ENCODE results near the gene PLEKHH3. TPM values are rescaled to one million over a fixed set of nuclear protein-coding genes. Genes with fewer than 3 reads are reported as not detected.

PLEKHH3 gene
- total RNA-seq, 1 experiment from 2014 or later, result 18.7 TPM

DNA sequence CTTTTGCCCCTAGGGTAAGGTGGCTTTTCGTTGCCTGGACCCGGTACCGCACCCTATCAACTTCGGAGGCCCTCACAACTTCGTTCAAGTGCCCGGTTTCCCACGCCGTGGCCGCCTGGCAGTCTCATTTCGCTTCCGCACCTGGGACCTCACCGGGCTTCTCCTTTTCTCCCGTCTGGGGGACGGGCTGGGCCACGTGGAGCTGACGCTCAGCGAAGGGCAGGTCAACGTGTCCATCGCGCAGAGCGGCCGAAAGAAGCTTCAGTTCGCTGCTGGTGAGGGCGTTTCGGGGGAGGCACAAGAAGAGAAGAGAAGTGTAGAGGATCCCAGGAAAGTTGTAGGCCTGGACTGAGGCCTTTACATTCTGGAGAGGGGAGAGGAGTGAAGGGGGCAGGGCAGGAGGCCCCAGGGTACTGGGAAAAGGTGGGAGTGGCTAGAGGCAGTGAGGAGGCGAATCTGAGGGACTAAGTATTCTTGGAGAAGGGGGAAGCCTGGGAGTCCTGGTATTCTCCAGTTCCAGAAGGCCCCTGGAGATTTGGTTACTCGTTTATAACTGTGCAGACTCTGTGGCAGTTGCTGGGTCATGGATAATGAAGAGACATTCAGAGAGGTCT lies 11.0 kb upstream of the PLEKHH3 start:
- no peak for DNase-seq (ENCODE audit: low read depth)

DNA sequence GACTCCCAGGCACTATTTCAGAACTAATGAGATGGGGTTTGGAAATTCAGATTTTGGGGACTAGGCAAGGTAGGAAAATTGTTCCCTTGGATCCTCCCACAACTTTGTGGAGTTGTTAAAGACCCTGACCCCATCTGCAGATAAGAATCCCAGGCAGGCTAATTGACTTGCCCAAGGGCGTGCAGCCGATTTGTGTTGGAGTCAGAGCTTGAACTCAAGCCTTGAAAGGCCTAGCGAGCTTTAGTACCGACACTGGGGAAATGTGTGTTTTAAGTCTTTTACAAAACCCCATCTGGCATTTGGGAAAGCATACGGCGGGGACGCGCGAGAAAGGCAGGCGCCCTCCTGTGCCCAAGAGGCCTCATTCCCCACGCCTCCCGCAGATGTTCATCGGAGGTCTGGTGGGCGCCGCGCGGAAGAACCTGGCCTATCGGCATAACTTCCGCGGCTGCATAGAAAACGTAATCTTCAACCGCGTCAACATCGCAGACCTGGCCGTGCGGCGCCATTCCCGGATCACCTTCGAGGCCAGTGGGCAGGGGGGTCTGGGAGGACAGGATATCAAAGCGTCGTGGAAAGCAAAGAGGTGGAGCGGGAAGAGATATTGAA lies 9.8 kb upstream of the PLEKHH3 start:
- no peak for DNase-seq (ENCODE audit: low read depth)

DNA sequence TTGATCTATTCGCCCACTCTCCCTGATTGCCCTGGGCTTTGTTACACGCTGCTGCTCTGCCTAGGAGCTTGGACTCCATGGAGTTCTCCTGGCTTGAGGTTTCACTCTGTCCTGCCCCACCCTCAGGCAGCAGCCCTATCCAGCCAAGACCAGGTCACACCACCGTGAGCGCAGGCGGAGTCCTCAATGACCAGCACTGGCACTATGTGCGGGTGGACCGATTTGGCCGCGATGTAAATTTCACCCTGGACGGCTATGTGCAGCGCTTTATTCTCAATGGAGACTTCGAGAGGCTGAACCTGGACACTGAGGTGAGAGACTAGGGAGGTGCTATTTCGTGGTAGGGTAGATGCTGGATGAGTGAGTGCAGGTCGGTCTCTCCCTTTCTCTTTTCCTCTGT lies 9.0 kb upstream of the PLEKHH3 start:
- no peak for DNase-seq (ENCODE audit: low read depth)

DNA sequence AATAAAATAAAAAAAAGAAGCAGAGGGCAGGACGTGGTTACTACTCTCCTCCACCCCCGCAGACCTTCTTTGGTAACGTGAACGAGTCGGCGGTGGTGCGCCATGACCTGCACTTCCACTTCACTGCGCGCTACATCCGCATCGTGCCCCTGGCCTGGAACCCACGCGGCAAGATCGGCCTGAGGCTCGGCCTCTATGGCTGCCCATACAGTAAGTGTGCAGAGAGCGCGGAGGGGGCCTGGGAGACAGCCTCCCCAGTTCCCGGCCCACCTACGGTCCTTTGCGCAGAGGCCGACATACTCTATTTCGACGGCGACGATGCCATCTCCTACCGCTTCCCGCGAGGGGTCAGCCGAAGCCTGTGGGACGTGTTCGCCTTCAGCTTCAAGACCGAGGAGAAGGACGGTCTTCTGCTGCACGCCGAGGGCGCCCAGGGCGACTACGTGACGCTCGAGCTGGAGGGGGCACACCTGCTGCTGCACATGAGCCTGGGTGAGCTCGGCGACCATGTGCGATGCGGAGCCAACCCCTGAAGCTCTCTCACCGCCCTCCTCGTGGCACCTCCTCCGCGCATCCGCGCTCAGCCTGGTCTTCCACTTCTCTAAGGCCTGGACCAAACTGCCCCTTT lies 8.2 kb upstream of the PLEKHH3 start:
- DNase-seq (ENCODE audit: low read depth), result no peak

DNA sequence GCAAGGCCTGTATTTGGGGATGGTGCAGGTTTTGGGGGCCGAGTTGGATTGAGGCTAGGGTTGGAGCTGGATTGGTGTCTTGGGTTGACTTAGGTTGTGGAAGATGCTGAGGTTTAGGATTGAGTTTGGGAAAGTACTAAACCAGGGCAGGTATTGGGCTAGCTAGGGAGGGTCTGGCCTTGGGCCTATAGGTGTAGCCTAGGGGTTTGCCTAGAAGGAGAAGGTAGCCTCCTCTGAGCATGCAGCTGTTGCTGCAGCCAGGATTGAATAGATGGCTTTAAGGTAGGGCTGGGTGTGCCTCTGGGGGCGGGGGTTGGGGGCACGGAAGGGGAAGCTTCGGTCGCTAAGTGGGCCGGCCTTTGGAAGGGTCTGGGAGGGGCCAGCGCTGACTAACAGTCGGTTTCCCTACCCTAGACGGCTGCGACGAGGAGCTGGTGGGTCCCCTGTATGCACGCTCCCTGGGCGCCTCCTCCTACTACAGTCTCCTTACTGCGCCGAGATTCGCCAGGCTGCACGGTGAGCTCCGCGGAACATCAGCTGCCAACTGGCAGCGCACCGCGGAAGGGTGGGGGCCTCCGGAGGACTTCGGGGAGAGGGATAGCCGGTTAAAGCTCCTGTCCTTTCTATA lies 6.7 kb upstream of the PLEKHH3 start:
- DNase-seq (ENCODE audit: low read depth), result no peak

DNA sequence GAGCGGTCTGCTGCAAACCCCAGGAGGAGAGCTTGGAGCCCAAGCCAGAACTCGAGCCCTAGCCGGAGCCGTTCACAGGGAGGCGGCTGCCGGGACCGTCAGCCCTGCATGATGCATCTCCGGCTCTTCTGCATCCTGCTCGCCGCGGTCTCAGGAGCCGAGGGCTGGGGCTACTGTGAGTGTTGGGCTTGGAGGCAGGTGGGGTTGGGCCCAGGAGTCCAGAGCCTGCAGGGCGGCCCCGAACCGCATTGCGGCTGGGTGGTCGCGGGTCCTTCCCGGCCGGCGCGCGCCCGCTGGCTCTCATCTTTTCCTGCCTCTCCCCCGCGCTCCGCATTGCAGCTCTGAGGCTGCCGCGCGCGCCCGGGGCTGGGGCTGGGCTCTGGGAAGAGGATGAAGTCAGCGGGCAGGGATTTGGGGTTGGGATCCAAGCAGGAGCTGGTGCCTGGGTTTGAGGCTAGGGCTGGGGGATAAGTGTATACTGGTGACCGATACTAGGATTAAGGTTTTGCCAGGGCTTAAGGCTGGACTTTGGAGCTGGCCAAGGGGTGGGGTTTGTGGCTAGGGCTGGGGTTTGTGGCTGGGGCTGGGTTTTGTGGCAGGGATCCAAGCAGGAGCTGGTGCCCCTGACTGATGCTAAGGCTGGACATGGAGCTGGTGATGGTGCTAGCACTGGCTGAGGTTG lies 6.1 kb upstream of the PLEKHH3 start:
- DNase-seq (ENCODE audit: low read depth), result peak; percentile 61

DNA sequence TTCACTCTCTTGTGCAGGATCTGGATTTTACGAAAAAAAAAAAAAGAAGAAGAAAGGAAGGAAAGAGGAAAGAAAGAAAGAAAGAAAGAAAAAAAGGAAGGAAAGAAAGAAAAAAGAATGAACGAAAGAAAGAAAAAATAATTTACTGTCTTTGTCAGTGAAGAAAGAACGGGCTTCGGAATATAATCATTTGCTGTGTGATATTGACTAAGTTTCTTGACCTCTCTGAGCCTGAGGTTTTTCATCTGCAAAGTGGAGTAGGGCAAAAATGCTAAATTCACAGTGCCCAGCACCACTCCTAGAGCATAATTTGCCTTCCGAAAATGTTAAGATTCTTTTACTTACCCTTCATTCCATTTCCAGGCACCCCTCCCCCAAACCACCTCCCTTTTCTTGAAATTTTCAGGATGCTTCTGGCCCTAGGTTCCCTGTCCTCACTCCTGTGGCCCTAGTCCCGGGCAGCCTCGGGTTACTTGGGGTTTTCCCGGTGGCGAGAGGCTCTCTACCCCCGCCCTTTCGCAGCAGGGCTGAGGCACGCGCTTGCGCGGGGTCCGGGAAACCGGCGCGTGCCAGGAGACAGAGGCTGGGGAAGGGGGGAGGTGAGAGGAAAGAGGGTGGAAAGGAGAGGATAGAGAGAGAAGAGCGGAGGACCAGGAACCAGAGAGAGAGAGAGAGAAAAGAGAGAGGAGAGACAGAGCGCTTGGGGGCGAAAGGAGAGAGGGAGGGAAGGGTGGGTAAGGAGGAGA lies 5.4 kb upstream of the PLEKHH3 start, which contains the start of gene CNTNAP1:
Gene CNTNAP1, plus strand, starts transcription at position 556 of the 746 bp plus-strand sequence. CDS start 299 bp downstream, outside the sequence.
- DNase-seq (ENCODE audit: low read depth), result peak; percentile 65

DNA sequence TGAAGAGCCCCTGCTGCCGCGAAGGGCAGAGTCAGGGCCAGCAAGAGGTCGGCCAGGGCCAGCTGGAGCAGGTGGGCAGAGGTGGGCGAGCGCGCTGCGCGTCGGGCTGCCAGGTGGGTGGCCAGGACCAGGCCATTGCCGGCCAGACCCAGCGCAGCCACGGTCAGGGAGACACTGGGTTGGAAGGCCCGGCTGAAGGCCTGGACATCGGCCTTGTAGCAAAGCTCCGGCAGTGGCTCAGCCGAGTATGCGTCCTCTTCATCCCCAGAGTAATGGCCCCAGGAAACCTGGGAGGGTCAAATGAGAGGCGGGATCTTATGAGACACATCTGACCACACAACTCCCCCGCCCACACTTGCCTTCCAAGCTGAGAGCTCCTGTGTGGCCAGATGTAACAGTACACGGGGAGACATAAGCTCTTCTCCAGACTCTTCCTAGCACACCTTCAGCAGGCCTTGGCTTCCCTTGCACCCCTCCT lies 3.6 kb upstream of the PLEKHH3 start:
- no peak for DNase-seq (ENCODE audit: low read depth)

DNA sequence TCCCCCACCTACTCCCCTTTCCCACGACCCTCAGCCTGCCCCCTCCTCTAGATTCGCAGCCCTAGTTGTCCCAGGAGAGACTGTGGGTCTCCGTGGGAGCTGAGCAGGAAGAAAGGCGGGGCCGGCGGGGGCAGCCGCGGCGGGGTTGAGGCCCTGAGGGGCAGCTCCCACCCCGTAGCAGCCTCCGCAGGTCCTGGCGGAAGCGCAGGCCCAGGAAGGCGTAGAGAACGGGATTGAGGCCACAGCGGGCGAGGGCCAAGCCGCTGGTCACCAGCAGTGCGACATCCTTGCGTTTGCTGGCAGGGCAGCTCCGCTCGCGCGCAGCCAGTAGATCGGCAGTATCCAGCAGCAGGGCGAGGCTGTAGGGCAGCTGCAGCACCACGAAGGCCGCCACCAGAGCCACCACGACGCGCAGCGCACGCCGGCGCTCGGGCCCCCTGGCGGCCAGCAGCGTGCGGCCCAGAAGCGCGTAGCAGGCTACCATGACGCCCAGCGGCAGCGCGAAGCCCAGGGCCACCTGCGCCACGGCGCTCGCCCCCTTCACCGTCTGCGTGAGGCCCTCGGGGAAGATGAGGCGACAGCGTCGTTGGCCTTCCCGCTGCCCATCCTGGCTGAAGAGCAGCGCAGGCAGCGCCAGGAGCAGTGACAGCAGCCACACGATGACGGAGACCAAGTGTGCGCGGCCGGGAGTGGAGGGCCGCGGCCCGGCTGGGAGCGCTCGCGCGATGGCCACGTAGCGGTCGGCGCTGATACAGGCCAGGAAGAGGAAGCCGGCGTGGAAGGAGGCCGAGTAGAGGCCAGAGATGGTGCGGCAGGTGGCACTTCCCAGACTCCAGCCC lies 2.9 kb upstream of the PLEKHH3 start:
- DNase-seq (ENCODE audit: low read depth), result peak; percentile 67

DNA sequence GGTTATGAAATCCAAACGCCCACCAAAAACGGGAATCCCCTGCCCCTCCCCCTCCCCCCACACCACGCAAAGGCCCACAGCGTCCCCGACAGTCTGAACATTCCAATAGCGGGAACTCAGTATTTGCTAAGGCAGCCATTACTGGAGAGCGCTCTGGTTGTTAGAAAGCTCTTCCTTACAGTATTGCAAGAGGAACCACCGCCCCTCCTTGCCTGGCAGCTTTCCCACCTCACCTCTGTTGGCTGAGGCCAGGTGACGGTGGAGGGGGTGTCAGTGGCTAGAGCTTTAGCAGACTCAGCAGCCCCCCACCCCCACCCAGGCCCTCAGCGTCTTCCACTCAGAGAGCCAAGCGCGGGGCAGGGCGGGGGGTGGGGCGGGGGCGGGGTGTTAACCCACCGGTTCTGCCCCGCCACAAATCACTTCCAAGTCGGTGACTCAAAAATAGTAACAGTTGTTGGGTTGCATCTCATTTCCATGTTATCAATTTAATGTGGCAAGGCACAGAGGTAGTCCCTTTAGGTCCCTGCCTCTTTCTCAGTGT lies 2.2 kb upstream of the PLEKHH3 start:
- DNase-seq (ENCODE audit: low read depth), result peak; percentile 52

DNA sequence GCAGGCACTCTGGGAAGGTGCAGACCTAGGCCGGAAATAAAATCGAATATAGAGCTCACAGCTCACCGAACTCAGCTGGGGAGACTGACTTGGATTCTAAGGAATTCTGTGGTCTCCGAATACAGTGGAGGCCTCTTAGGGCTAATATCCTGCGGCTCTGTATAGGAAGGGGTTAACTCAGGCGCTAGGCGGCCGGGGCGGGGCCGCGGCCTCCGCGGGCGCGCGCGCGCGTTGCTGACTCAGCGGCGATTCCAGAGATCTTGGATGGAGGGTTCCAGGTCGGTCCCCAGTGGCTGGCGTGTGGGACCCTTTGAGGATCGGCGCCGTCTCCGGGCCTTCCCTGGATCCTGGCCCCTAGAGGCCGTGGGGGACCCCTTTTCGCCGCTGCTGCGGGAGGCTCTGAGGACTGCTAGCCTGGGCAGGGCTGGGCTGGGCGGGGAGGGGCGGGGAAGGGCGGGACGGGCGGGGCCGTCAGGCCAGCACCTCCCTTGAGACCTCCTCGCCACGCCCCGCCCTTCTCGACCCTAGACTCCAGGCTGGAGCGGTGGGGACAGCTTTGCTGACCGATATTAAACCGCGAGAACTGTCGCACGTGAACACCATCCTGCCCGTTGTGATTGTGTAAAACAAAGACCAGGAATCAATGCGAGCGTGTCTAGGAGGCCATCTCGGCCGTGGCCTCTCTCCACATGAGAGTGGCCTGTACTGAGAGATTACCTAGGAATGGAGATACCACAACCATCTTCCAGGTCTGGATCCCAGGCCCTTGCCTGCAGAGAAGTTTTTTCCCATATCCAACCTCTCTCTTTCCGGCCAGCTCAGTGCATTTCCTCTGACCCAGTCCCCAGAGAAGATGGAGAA lies 1.4 kb upstream of the PLEKHH3 start:
- DNase-seq (ENCODE audit: low read depth), result peak; percentile 88

DNA sequence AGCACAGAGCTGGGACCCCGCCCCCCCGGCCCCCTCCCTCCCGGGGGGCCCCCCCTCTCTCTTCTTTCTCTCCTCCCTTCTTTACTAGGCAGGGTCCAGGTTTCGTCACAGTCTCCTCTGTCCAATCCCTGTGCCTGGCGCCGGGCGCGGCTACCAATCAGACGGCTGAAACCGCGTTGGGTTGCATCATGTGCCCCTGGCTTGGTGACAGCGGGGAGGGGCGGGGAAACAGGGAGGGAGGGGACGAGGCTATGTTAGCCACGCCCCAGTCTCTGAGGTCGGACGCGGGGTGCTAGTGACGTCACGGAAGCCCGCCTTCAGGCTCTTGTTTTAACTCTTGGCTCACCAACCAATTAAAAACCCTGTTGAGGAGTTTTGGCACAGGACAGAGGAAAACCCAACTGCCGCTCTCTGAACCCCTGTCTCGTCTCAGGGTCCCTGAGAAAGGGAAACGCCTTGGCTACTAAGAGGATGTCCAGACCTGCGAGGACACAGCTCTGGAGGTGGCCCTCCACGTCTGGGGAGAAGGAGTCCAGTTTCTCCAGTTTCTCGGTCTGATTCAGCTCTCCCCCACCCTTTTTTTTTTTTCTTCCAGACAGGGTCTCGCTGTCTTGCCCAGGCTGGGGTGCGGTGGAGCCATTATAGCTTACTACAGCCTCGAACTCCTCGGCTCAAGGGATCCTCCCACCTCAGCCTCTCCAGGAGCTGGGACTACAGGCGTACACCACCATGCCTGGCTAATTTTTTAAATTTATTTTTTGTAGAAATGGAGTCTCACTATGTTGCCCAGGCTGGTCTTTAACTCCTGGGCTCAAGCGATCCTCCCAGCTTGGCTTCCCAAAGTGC lies 441 bp upstream of the PLEKHH3 start:
- peak; percentile 99 for DNase-seq (ENCODE audit: low read depth)

DNA sequence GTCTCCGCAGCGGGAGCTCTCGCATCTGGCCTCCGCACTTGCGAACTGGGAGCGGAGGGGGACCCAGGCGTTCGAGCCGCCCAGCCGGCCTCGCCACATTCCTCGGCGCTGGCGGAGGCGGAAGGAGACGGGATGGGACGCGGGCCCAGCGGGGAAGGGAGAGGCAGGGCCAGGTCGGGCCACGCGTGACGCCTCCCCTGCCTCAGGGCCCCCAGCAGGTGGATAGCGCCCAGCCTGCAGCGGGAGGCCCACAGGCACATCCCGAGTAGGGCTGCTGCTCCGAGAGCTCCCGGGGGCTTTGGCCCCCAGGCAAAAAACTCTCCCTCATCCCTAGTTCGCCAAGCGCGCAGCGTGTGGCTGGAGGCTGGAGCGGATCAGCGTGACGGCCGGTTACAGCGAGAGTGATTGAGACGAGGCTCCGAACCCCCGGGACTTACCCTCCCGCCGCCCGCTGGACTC lies 800 bp downstream of the PLEKHH3 start:
- peak; percentile 41 for DNase-seq (ENCODE audit: low read depth)

DNA sequence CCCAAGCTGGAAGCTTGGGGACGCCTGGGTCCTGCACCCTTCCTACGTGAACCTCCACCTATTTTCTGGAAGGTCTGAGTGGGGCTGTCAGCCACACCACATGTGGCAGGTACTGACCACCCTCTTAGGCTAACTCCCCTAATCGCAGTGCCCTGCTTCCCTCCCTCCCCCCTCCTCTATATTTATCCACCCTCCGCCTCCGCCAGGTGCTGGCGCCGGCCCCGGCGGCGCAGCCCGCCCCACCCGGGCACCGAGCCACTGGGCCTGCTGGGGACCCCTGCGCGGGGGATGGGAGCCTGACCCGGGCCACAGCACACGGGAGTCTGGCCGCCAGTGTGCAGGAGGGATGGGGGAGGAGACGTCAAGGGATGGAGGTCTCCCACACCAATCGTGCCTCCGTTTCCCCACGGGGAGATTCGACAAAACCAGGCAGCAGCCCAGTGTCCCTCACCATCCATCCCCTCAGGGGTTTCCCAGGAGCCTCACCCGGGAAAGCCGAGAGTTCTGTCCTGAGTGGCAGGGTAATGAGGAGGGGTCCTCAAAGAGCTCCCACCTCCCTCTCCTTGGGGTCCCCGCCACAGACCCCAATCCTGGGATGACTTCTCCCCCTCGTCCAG lies 1.3 kb downstream of the PLEKHH3 start:
- no peak for DNase-seq (ENCODE audit: low read depth)

DNA sequence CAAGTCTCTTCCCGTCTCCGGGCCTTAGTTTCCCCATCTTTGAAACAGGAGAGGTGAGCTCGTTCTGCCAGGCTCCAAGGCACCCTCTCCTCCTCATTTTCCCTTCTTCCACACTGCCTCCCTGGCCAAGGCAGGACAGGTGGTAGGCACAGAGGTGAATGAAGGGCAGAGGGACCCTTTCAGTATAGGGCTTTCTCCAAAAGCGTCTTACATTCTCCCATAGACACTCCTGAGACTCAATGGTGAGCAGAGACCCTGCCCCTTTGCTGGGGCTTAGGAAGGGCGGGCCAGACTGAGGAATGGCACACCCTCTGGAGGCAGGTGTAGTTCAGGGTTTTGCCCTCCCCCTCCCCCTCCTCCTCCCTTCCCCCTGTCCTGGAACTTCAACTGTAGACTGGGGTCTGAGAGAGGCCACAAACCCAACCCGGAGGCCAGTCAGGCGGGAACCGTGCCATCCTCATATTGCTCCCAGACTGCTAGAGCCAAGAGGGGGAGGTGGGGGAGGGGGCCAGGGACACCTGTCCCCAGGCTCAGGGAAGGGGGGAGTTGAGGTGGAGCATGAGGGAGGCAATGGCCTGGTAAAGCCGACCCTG lies 1.9 kb downstream of the PLEKHH3 start:
- no peak for DNase-seq (ENCODE audit: low read depth)

DNA sequence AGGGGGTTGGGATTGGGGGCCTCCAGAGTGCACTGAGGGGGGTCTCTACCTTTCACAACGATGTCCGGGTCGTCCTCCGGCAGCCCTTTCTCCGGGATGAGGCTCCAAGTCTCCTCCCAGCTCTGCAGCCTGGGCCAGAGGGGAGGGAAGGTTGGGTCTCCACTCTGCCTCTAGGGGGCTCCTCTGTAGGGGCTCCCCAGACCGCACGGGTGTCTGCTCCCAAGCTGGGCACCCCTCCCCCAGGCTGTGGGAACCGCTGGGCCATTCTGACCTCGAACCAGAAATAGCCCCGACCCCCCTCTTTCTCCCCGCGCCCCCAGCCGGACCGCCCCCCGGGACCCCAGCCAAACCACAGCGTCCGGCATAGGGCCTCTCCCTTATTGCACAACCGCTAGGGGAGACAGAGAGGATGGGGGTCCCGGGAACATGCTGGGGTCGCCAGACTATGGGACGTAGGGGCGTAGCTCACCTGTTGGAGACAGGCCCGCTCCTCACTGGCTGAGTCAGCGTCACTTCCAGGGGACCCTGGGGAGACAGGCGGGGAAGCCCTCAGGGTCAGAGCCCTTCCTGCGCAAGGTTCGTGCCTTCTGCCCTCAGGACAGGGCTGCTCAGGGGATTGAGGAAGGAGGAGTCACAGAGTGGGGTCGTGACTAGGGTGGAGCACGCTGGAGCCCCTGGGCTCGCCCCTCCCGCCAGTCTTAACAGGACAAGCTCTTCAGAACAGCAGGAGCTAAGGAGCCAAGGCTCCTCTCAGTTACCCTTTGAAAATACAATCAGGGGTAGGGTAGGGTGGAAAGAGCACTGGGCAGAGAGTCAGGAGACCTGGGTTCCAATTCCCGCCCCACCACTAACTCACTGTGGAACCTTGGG lies 2.7 kb downstream of the PLEKHH3 start:
- DNase-seq (ENCODE audit: low read depth), result peak; percentile 64

All from LHCN-M2 (cell line).